IPS-18a (cell line): Measurements from ENCODE around the gene KRTAP1-1.
"Not testable (repeated sequence)": the region's sequence is repeated elsewhere in the genome, so short reads cannot be mapped to it uniquely, and the experiment has no call there.

Source experiments
- H3K27ac ChIP-seq: one replicate; pipeline ENCODE4 v1.5.1; 2013; ENCODE audit warnings: low read length
- H3K27me3 ChIP-seq: one replicate; pipeline ENCODE4 v1.6.1; 2013; ENCODE audit warnings: mild to moderate bottlenecking, low read length; ENCODE audit not compliant: control insufficient read depth, insufficient read depth
- H3K36me3 ChIP-seq: one replicate; pipeline ENCODE4 v1.6.1; 2013; ENCODE audit warnings: low read depth, low read length; ENCODE audit not compliant: control insufficient read depth
- H3K4me1 ChIP-seq: one replicate; pipeline ENCODE4 v1.6.1; 2013; ENCODE audit warnings: low read depth, low read length; ENCODE audit not compliant: control insufficient read depth
- H3K4me3 ChIP-seq: one replicate; pipeline ENCODE4 v1.5.1; 2013; ENCODE audit warnings: low read length
- H3K9ac ChIP-seq: one replicate; pipeline ENCODE4 v1.6.1; 2013; ENCODE audit warnings: mild to moderate bottlenecking, low read length, moderate library complexity
- H3K9me3 ChIP-seq: one replicate; pipeline ENCODE4 v1.6.1; 2013; ENCODE audit warnings: low read depth, low read length; ENCODE audit not compliant: control insufficient read depth

Gene KRTAP1-1, protein sequence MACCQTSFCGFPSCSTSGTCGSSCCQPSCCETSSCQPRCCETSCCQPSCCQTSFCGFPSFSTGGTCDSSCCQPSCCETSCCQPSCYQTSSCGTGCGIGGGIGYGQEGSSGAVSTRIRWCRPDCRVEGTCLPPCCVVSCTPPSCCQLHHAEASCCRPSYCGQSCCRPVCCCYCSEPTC

DNA sequence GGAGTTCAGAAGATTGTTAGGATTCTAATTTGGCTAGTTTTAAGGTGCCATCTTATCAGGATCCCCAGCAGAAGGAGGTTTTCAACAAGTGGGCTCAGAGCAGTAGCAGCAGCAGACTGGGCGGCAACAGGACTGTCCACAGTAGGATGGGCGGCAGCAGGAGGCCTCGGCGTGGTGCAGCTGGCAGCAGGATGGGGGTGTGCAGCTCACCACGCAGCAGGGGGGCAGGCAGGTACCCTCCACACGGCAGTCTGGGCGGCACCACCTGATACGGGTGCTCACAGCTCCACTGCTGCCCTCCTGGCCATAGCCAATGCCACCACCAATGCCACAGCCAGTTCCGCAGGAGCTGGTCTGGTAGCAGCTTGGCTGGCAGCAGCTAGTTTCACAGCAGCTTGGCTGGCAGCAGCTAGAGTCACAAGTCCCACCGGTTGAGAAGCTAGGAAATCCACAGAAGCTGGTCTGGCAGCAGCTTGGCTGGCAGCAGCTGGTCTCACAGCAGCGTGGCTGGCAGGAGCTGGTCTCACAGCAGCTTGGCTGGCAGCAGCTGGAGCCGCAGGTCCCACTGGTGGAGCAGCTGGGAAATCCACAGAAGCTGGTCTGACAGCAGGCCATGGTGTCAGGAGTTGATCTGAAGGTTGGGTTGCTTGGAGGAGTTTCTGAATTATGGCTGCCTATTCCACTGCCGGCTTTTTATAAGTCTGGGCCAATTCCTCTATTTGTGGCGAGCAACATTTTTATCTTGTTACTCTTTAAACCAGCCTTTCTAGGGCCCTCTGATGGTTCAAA is at the start of gene KRTAP1-1:
Gene KRTAP1-1, minus strand, starts transcription at position 668 of the 789 bp plus-strand sequence. Its CDS starts 53 bp downstream, at position 615.
- H3K9me3 ChIP-seq, H3K4me3 ChIP-seq, H3K27me3 ChIP-seq, H3K27ac ChIP-seq, H3K36me3 ChIP-seq, H3K9ac ChIP-seq: not testable (repeated sequence)
- H3K4me1 ChIP-seq = peaks cover 20% of the 10 kb centered on the region

GRCh38 chr17:41088760-41089352 is 47.6 kb upstream of the KRTAP1-1 start:
- not testable (repeated sequence) for H3K27ac ChIP-seq, H3K27me3 ChIP-seq, H3K9ac ChIP-seq, H3K9me3 ChIP-seq, H3K36me3 ChIP-seq, H3K4me3 ChIP-seq, H3K4me1 ChIP-seq

GRCh38 chr17:41084100-41084856 is 43.0 kb upstream of the KRTAP1-1 start, which contains the start of gene KRTAP4-7:
Gene KRTAP4-7 (plus strand): TSS chr17:41084150. CDS start chr17:41084207, 57 bp downstream.
- not testable (repeated sequence) for H3K4me1 ChIP-seq, H3K27ac ChIP-seq, H3K36me3 ChIP-seq, H3K27me3 ChIP-seq, H3K9me3 ChIP-seq, H3K9ac ChIP-seq, H3K4me3 ChIP-seq

GRCh38 chr17:41083427-41083826 is 42.2 kb upstream of the KRTAP1-1 start:
- H3K4me1 ChIP-seq, H3K9me3 ChIP-seq: not testable (repeated sequence)

GRCh38 chr17:41082626-41083025 is 41.4 kb upstream of the KRTAP1-1 start:
- no peaks in the 10 kb centered on the region for H3K27me3 ChIP-seq
- no peak overlapping the region for H3K9ac ChIP-seq
- no peaks in the 10 kb centered on the region for H3K4me1 ChIP-seq
- no peaks in the 10 kb centered on the region for H3K36me3 ChIP-seq
- no peak overlapping the region for H3K4me3 ChIP-seq
- no peaks in the 10 kb centered on the region for H3K9me3 ChIP-seq
- no peak overlapping the region for H3K27ac ChIP-seq

More at GRCh38 chr17:41083427-41083826, 42.2 kb upstream of the KRTAP1-1 start:
- not testable (repeated sequence) for H3K36me3 ChIP-seq, H3K4me3 ChIP-seq, H3K27ac ChIP-seq, H3K9ac ChIP-seq, H3K27me3 ChIP-seq

DNA sequence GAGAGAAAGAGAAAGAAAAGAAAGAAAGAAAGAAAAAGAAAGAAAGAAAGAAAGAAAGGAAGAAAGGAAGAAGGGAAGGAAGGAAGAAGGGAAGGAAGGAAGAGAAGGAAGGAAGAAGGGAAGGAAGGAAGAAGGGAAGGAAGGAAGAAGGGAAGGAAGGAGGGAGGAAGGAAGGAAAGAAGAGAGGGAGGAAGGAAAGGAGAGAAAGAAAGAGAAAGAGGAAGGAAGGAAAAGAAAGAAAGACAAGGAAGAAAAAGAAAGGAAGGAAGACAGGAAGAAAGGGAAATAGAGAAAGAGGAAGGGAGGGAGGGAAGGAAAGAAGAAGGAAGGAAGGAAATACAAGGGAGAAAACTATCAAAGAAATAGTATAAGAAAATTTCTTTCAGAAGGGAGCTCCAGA is 35.5 kb upstream of the KRTAP1-1 start:
- no peak overlapping the region for H3K27ac ChIP-seq
- no peaks in the 10 kb centered on the region for H3K9me3 ChIP-seq
- H3K4me1 ChIP-seq = no peaks in the 10 kb centered on the region
- no peaks in the 10 kb centered on the region for H3K27me3 ChIP-seq
- no peak overlapping the region for H3K9ac ChIP-seq
- H3K36me3 ChIP-seq = no peaks in the 10 kb centered on the region
- no peak overlapping the region for H3K4me3 ChIP-seq

- H3K36me3 ChIP-seq = no peaks in the 10 kb centered on the region
- H3K4me3 ChIP-seq = no peak overlapping the region
- H3K27ac ChIP-seq = no peak overlapping the region
- no peaks in the 10 kb centered on the region for H3K9me3 ChIP-seq
- H3K9ac ChIP-seq = no peak overlapping the region
- H3K4me1 ChIP-seq = no peaks in the 10 kb centered on the region
- H3K27me3 ChIP-seq = no peaks in the 10 kb centered on the region
Observed at GRCh38 chr17:41073676-41074075, 32.4 kb upstream of the KRTAP1-1 start.

- H3K9ac ChIP-seq = no peak overlapping the region
- H3K9me3 ChIP-seq = no peaks in the 10 kb centered on the region
- H3K4me1 ChIP-seq = no peaks in the 10 kb centered on the region
- H3K27me3 ChIP-seq = no peaks in the 10 kb centered on the region
- no peak overlapping the region for H3K4me3 ChIP-seq
- no peaks in the 10 kb centered on the region for H3K36me3 ChIP-seq
- H3K27ac ChIP-seq = no peak overlapping the region
Observed at GRCh38 chr17:41071606-41072360, 30.5 kb upstream of the KRTAP1-1 start.

- H3K36me3 ChIP-seq = no peaks in the 10 kb centered on the region
- H3K4me3 ChIP-seq = no peak overlapping the region
- no peak overlapping the region for H3K9ac ChIP-seq
- no peaks in the 10 kb centered on the region for H3K4me1 ChIP-seq
- no peak overlapping the region for H3K27ac ChIP-seq
- no peaks in the 10 kb centered on the region for H3K27me3 ChIP-seq
- H3K9me3 ChIP-seq = no peaks in the 10 kb centered on the region
Observed at GRCh38 chr17:41069031-41069430, 27.8 kb upstream of the KRTAP1-1 start.

DNA sequence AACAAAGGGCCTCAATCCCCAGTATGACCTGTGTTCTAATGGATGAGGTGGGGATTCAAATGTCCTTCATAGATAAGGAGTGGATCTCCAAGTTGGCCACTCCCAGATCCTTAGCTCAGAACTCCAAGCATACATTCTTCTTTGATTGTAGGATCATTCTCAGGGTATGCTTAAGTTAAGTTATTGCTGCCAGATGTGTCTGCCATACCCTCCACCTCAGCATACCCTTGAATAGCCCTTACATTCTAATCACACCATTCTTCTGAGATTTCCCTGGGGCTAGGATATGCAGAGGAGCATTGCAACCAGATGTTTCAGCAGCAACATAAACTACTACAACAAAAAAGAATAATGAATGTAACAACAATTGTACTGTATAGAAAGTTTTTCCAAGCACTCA is 26.0 kb upstream of the KRTAP1-1 start:
- Histone ChIP-seq H3K36me3 (no peaks in the 10 kb centered on the region), H3K4me1 (no peaks in the 10 kb centered on the region), H3K27ac (no peak overlapping the region), H3K9me3 (no peaks in the 10 kb centered on the region), H3K4me3 (no peak overlapping the region), H3K9ac (no peak overlapping the region), H3K27me3 (no peaks in the 10 kb centered on the region)
